ENCODE data around the gene CDKAL1. TPM values are rescaled to one million over a fixed set of nuclear protein-coding genes. Genes with fewer than 3 reads are reported as not detected.

The CDKAL1 gene
- total and polyA plus RNA-seq, 4 donors, result 2.0 to 12.9 (median 6.7) TPM

- Histone ChIP-seq H3K36me3 (ENCODE audit: control insufficient read depth in 4 of 4, insufficient read depth in 3 of 4, low read depth in 1 of 4, low read length in 3 of 4) (peaks cover 0 to 10% (median 4%) of the 10 kb centered on the region in 4 donors), H3K27me3 (ENCODE audit: control insufficient read depth in 4 of 4, insufficient read depth in 4 of 4, low read length in 3 of 4) (no peaks in the 10 kb centered on the region), H3K9me3 (ENCODE audit: control insufficient read depth in 4 of 4, low read length in 3 of 4) (peaks cover 0 to 6% (median 0%) of the 10 kb centered on the region in 4 donors), H3K4me1 (ENCODE audit: control insufficient read depth in 4 of 4, insufficient read depth in 4 of 4, low read length in 3 of 4) (no peaks in the 10 kb centered on the region), H3K9ac (ENCODE audit: low read depth in 1 of 2, low read length in 2 of 2) (no peak overlapping the region), H3K4me3 (ENCODE audit: low read depth in 1 of 3, low read length in 3 of 3) (no peak overlapping the region), H3K27ac (ENCODE audit: low read depth in 1 of 2, low read length in 2 of 2) (no peak overlapping the region)
- TF ChIP-seq FOXA2 (IDR thresholded peaks at IDR 0.05) (no peak), SP1 (IDR thresholded peaks at IDR 0.05) (no peak), TAF1 (conservative IDR thresholded peaks at IDR 0.05) (no peak), REST (IDR thresholded peaks at IDR 0.05) (no peak), EGR1 (IDR thresholded peaks at IDR 0.05; ENCODE audit: low read depth in 2 of 2) (no peak), GABPA (IDR thresholded peaks at IDR 0.05 in 1 of 2, conservative IDR thresholded peaks at IDR 0.05 in 1 of 2) (no peak), RXRA (IDR thresholded peaks at IDR 0.05) (no peak), NR2F2 (IDR thresholded peaks at IDR 0.05) (no peak), JUND (IDR thresholded peaks at IDR 0.05) (no peak), FOXA1 (IDR thresholded peaks at IDR 0.05) (no peak), HNF4A (conservative IDR thresholded peaks at IDR 0.05) (no peak), YY1 (IDR thresholded peaks at IDR 0.05) (no peak), CTCF (IDR thresholded peaks at IDR 0.05; ENCODE audit: low read depth, low read length, missing input control) (no peak), HNF4G (IDR thresholded peaks at IDR 0.05) (no peak), RAD21 (IDR thresholded peaks at IDR 0.05) (no peak), ATF3 (IDR thresholded peaks at IDR 0.05) (no peak), MAX (IDR thresholded peaks at IDR 0.05) (no peak), ZBTB33 (IDR thresholded peaks at IDR 0.05) (no peak)
- DNase-seq (ENCODE audit: low spot score), result no peak
Measured at GRCh38 chr6:21235162-21235561, 700.9 kb downstream of the CDKAL1 start.

Data from liver (tissue), 9 donors.